ENCODE measurements around the gene RYR1.

- TF ChIP-seq CREM (IDR thresholded peaks at IDR 0.05; ENCODE audit: low read depth) (no peak), TCF7 (IDR thresholded peaks at IDR 0.05; ENCODE audit: borderline replicate concordance) (no peak), EGR1 (IDR thresholded peaks at IDR 0.05; ENCODE audit: borderline replicate concordance in 1 of 2, low read depth in 2 of 2, low read length in 2 of 2) (no peak), NR2C2 (IDR thresholded peaks at IDR 0.05; ENCODE audit: borderline replicate concordance, control insufficient read depth, insufficient read length, low read depth) (no peak), CBX3 (IDR thresholded peaks at IDR 0.05; ENCODE audit: borderline replicate concordance, low read depth) (no peak), CTCF (IDR thresholded peaks at IDR 0.05 in 2 of 3, conservative IDR thresholded peaks at IDR 0.05 in 1 of 3; ENCODE audit: control insufficient read depth in 2 of 3, extremely low read depth in 1 of 3, insufficient read depth in 1 of 3, low read depth in 3 of 3, low read length in 3 of 3) (no peak), RAD21 (IDR thresholded peaks at IDR 0.05; ENCODE audit: insufficient read depth, low read depth, low read length) (no peak), NFYB (IDR thresholded peaks at IDR 0.05; ENCODE audit: insufficient read depth, low read depth, low read length) (no peak)
These were observed 60.9 kb downstream of the RYR1 start for GRCh38 chr19:38494379-38494778.
